PFSK-1 (cell line): ENCODE data around the gene CCDC192.

Experiments
- POLR2AphosphoS5 ChIP-seq: IDR thresholded peaks from 2 replicates; pipeline ENCODE4 v1.6.1; 2012; ENCODE audit warnings: low read depth, mild to moderate bottlenecking, control low read depth, low read length, moderate library complexity
- REST ChIP-seq, 2 experiments: IDR thresholded peaks; 2 replicates each; pipeline versions ENCODE4 v1.6.1 to v1.8.0; 2011 to 2012; ENCODE audit warnings: low read depth in 2 of 2, low read length in 2 of 2, control low read depth in 1 of 2, inconsistent platforms in 1 of 2, mild to moderate bottlenecking in 1 of 2, moderate library complexity in 1 of 2; ENCODE audit not compliant: insufficient read depth in 1 of 2

- no peak for TF ChIP-seq REST (IDR thresholded peaks at IDR 0.05; ENCODE audit: insufficient read depth in 1 of 2, low read depth in 2 of 2, low read length in 2 of 2)
- TF ChIP-seq POLR2AphosphoS5: no peak
Measured at GRCh38 chr5:127957183-127957582, 254.0 kb downstream of the CCDC192 start.
